ENCODE data around the gene PGM2.

DNA sequence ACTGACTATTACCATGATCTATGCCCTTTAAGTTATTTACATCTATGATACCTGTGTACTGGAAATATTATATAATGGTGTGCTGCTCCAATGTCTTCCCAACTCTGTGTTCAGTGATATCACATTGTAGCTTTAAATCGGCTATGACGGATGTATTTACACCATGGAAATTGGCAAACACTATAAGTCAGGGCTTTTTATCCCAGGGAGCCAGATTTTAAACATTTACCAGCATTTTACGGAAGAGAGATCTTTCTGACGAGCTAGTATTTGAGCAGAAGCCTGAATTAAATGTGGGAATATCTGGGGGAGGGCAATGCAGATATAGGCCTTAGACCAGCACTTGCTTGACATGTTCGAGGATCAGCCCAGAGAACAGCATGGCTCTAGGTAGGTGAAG lies 7.7 kb upstream of the PGM2 start:
- TF ChIP-seq POLR2AphosphoS5 (IDR thresholded peaks at IDR 0.05) (no peak), CTCF (IDR thresholded peaks at IDR 0.05) (no peak), POLR2A (IDR thresholded peaks at IDR 0.05) (no peak)

Data from sigmoid colon (tissue), 4 donors.